ENCODE measurements around the gene SH3BGRL.

GRCh38 chrX:81257817-81258216 lies 55.9 kb downstream of the SH3BGRL start:
- TF ChIP-seq CTCF (IDR thresholded peaks at IDR 0.05) (no peak), POLR2A (IDR thresholded peaks at IDR 0.05) (no peak)
